Pancreas (tissue), 10 donors: ENCODE results near the gene TBCE. TPM values are rescaled to one million over a fixed set of nuclear protein-coding genes. Genes with fewer than 3 reads are reported as not detected.
A peak's percentile ranks its signal among the peaks of the same experiment; 100 is the strongest.
"Not testable (repeated sequence)": the region's sequence is repeated elsewhere in the genome, so short reads cannot be mapped to it uniquely, and the experiment has no call there.

Experiments
- ATAC-seq, 4 donors: fragments of 200-7000 bp; cut with Tn5 transposase; one replicate each; pipeline versions ENCODE4 v1.8.0 to v1.9.1; 2020; ENCODE audit warnings: mild to moderate bottlenecking in 4 of 4, moderate library complexity in 4 of 4
- DNase-seq, 6 donors: peaks; one replicate each; pipeline ENCODE4 v3.0.0-alpha.2; 2020
- FAIRE-seq: peaks from 2 replicates; lab custom pipeline; 2012; peaks lifted over from hg19 to GRCh38; lab: Jason Lieb, UNC
- H3K27ac ChIP-seq, 4 donors: fragments of 200-600 bp; sonication (generic); 1 replicate in 3 of 4; 2 replicates in 1 of 4; pipeline versions ENCODE4 v1.5.0 to v1.8.0; 2020
- H3K27me3 ChIP-seq, 4 donors: fragments of 200-600 bp; one replicate each; pipeline ENCODE4 v1.8.0; 2021
- H3K36me3 ChIP-seq, 3 donors: fragments of 200-600 bp; sonication (generic) in 1 of 3; one replicate each; pipeline versions ENCODE4 v1.5.0 to v1.8.0; 2020 to 2021
- H3K4me1 ChIP-seq, 3 donors: fragments of 200-600 bp; one replicate each; pipeline ENCODE4 v1.8.0; 2021
- H3K4me3 ChIP-seq, 4 donors: fragments of 200-600 bp; sonication (generic) in 2 of 4; one replicate each; pipeline versions ENCODE4 v1.5.0 to v1.8.0; 2020 to 2021
- H3K9me3 ChIP-seq, 4 donors: fragments of 200-600 bp; one replicate each; pipeline ENCODE4 v1.8.0; 2021
- WGBS, 2 donors: extraction: QIAGEN DNeasy Blood & Tissue Kit; methylation state at CpG; one replicate each; pipeline ENCODE4 v1.1.7; 2013; 5-methylcytosine and 5-hydroxymethylcytosine counted together
- intact Hi-C, 3 donors: fragments of 100-400 bp; cut with DNase I; formaldehyde crosslinking; loops; one replicate each; pipeline versions ENCODE4 v1.11.1 to v1.14.2; 2022
- polyA plus RNA-seq, 2 donors: library from polyadenylated mRNA; stranded (reverse); fragments of 200-250 nt; gene quantifications; one replicate each; pipeline ENCODE4 v1.2.3, GENCODE V29; 2013
- total RNA-seq, 6 donors: library from RNA; stranded (reverse); fragmentation: NEBNext Ultra II Directional in 4 of 6; extraction: Animal tissue kit (Norgen Biotek cat#: 25700) in 4 of 6; gene quantifications; one replicate each; pipeline versions ENCODE4 v1.2.1 to v1.2.4, GENCODE V29; 2021 to 2023
- TF ChIP-seq, protein P1 (sequence below), 4 donors: fragments of 200-600 bp; sonication (generic) in 3 of 4; IDR thresholded peaks; one replicate each; pipeline versions ENCODE4 v1.5.0 to v1.8.0; 2021; ENCODE audit warnings: antibody characterized with exemption in 4 of 4
- donor health status: healthy with polysubstance abuse.
- donor health status: DM: no; HTN: no; CAD: no; lungs with moderate emphysema.
- donor health status: DM: no; HTN: no; CAD: no.
- donor health status: control.
- donor health status: control.
- donor health status: Bipolar disorder and iron deficiency.
- donor health status: DM: yes; HTN: yes; CAD: no.
- donor health status: DM: no; HTN: no; CAD: no.
- donor health status: DM: no; HTN: no; CAD: no.
- donor health status: DM: yes; HTN: yes; CAD: no.

TBCE gene
- total and polyA plus RNA-seq, 8 donors = 6.9 to 18.8 (median 10.4) TPM

DNA sequence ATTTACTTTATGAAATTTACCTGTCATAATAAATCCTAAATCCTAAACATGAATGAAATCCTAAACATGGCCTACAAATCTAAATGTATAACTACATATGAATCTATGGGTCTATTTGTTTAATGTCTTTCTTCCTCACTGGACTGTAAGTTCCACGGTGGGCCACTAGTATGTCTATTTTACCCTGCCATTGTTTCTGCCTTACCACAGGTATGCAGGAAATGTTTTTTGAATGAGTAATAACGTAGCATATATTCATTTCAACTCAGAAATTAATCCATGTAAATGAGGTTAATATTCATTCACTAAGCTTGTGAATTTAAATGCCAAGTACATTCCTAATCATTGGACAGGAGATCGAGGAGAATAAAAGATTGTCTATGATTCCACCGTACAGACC, 101.7 kb downstream of the TBCE start:
- Histone ChIP-seq H3K4me3 (no peak overlapping the region), H3K27me3 (no peaks in the 10 kb centered on the region), H3K4me1 (no peaks in the 10 kb centered on the region), H3K27ac (no peak overlapping the region), H3K36me3 (peaks cover 0 to 23% (median 19%) of the 10 kb centered on the region in 3 donors), H3K9me3 (no peaks in the 10 kb centered on the region)
- 87 to 88% methylated on average over 4 of the region's 4 CpGs for WGBS, 2 donors
- TF ChIP-seq, protein P1, sequence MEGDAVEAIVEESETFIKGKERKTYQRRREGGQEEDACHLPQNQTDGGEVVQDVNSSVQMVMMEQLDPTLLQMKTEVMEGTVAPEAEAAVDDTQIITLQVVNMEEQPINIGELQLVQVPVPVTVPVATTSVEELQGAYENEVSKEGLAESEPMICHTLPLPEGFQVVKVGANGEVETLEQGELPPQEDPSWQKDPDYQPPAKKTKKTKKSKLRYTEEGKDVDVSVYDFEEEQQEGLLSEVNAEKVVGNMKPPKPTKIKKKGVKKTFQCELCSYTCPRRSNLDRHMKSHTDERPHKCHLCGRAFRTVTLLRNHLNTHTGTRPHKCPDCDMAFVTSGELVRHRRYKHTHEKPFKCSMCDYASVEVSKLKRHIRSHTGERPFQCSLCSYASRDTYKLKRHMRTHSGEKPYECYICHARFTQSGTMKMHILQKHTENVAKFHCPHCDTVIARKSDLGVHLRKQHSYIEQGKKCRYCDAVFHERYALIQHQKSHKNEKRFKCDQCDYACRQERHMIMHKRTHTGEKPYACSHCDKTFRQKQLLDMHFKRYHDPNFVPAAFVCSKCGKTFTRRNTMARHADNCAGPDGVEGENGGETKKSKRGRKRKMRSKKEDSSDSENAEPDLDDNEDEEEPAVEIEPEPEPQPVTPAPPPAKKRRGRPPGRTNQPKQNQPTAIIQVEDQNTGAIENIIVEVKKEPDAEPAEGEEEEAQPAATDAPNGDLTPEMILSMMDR (IDR thresholded peaks at IDR 0.05) = peak in 1 of 4 donors; percentile 10
- DNase-seq = no peak
- intact Hi-C loops = no loop called here
- no peak for ATAC-seq
- FAIRE-seq = no peak

DNA sequence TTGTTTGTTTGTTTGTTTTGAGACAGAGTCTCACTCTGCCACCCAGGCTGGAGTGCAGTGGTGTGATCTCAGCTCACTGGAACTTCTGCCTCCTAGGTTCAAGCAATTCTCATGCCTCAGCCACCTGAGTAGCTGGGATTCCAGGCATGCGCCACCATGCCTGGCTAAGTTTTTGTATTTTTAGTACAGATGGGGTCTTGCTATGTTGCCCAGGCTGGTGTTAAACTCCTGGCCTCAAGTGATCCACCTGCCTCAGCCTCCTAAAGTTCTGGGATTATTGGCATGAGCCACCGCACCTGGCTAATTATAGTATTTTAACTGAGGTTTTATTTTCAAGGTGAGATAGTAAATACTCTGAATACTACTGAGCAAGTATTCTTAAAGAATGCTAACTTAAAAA, 102.7 kb downstream of the TBCE start:
- 84 to 86% methylated on average over 2 of the region's 2 CpGs for WGBS, 2 donors
- ATAC-seq, H3K27me3 ChIP-seq, H3K4me1 ChIP-seq, H3K9me3 ChIP-seq, DNase-seq, H3K4me3 ChIP-seq, FAIRE-seq, intact Hi-C loops, H3K27ac ChIP-seq: not testable (repeated sequence)
- peaks cover 0 to 20% (median 19%) of the 10 kb centered on the region in 3 donors for H3K36me3 ChIP-seq

DNA sequence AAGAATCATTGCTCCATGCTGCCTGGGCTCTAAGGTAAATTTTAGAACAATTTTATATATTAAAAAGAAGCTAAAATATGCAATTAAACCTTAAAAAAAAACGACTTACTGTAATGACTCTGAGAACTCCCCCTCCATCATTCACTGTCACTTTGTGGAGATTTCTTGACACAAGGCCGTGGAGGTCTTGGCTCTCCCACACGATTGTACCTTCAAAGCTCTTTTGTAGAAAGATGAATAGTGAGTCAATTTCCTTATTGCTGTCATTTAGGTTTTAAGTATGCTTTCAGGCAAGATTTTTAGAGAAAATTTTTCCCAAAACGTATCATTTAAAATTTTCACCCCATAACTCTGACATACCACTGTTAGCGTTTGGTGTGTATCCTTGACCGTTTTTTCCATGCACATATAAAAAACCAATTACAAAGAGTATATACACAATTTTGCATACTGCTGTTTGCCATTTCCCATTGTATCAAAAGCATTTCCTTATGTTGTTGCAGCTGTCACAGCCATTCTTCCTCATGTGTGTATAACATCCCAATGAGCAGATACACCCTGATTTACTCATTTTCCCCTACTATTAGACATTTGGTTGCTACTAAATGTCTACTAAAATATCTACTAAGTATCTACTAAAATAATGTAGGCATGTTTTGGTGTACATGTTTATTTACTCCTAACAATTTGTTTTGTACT, 103.7 kb downstream of the TBCE start:
- no peak for DNase-seq
- intact Hi-C loops = no loop called here
- Histone ChIP-seq H3K27me3 (no peaks in the 10 kb centered on the region), H3K27ac (no peak overlapping the region), H3K36me3 (peaks cover 0 to 23% (median 19%) of the 10 kb centered on the region in 3 donors), H3K4me1 (no peaks in the 10 kb centered on the region), H3K9me3 (no peaks in the 10 kb centered on the region), H3K4me3 (no peak overlapping the region)
- TF ChIP-seq, protein P1 (IDR thresholded peaks at IDR 0.05) = no peak
- no peak for FAIRE-seq
- no peak for ATAC-seq
- 75 to 80% methylated on average over 6 of the region's 6 CpGs for WGBS, 2 donors

DNA sequence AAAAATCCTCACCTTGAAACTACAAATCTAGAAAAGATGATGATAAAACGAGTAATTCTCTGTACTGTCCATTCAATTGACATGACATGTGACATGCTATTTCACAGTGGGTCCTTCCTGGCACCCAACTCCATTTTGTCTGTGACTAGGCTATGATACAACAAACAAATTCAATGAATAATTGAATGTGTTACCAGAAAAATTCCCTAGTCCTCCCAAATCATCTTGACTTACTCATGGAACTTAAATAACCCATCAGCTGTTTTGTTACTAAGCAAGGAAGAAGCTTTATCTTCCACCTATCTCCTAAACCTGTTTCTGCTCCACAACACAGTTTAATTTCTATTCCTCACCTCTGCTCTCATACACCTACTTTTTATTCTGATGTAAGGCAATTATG, 106.6 kb downstream of the TBCE start:
- 56 to 59% methylated on average over 1 of the region's 1 CpG for WGBS, 2 donors
- Histone ChIP-seq H3K27ac (no peak overlapping the region), H3K27me3 (no peaks in the 10 kb centered on the region), H3K4me3 (no peak overlapping the region), H3K4me1 (no peaks in the 10 kb centered on the region), H3K36me3 (peaks cover 0 to 46% (median 24%) of the 10 kb centered on the region in 3 donors), H3K9me3 (no peaks in the 10 kb centered on the region)
- intact Hi-C loops = no loop called here
- DNase-seq = no peak
- no peak for ATAC-seq
- no peak for FAIRE-seq
- TF ChIP-seq, protein P1 (IDR thresholded peaks at IDR 0.05) = no peak

DNA sequence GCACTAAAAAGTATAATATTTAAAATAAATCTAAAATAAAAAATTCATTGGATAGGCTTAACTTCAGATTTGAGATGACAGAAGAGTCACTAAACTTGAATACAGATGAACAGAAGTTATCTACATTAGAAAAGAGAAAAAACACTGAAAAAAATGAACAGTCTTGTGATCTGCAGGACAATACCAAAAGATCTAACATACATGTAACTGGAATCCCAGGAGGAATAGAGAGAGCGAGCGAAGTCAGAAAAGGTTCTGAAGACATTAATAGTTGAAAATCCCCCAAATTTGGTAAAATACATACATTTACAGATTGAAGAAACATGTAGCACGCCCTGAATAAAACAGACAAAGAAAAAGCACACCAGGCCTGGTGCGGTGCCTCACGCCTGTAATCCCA, 115.9 kb downstream of the TBCE start:
- FAIRE-seq = no peak
- no peak for ATAC-seq
- intact Hi-C loops = no loop called here
- 97 to 98% methylated on average over 5 of the region's 5 CpGs for WGBS, 2 donors
- TF ChIP-seq, protein P1 (IDR thresholded peaks at IDR 0.05) = no peak
- Histone ChIP-seq H3K4me3 (no peak overlapping the region), H3K36me3 (peaks cover 7 to 40% (median 20%) of the 10 kb centered on the region in 3 donors), H3K4me1 (peaks cover 3 to 7% (median 5%) of the 10 kb centered on the region in 3 donors), H3K27ac (no peak overlapping the region), H3K27me3 (no peaks in the 10 kb centered on the region), H3K9me3 (no peaks in the 10 kb centered on the region)
- DNase-seq = no peak
